ENCODE results near the gene ZNF692.
"Not testable (repeated sequence)": the region's sequence is repeated elsewhere in the genome, so short reads cannot be mapped to it uniquely, and the experiment has no call there.

The ZNF692 gene

DNA sequence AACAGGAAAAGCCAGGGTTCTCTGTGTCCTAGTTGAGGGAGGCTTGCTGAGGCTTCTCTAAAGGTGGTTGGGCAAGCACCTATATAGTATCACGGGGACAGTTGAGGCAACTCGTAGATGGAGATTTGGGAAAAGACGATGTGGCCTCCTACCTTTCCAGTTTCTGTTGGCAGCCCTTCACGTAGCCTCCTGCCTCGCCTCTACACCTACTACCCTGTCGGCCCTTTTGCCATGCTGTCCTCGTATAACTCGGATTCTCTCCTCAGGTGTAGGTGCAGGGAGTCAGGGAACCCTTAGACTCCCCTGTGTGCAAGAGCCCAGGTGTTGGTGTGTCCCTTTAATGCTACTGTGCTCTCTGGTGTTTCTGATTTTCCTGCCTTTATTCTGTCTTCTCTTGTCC is 10.3 kb downstream of the ZNF692 start:
- DNase-seq, result no peak

DNA sequence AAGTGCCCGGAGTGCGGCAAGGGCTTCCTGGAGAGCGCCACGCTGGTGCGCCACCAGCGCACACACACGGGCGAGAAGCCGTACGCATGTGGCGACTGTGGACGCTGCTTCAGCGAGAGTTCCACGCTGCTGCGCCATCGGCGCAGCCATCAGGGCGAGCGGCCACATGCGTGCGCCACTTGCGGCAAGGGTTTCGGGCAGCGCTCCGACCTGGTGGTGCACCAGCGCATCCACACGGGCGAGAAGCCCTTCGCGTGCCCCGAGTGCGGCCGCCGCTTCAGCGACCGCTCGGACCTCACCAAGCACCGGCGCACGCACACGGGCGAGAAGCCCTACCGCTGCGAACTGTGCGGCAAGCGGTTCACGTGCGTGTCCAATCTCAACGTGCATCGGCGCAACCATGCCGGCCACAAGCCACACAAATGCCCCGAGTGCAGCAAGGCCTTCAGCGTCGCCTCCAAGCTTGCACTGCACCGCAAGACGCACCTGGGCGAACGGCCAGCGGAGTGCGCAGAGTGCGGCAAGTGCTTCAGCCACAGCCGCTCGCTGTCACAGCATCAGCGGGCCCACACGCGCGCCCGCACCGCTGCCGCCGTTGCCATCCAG is 10.8 kb downstream of the ZNF692 start:
- no peak for DNase-seq

DNA sequence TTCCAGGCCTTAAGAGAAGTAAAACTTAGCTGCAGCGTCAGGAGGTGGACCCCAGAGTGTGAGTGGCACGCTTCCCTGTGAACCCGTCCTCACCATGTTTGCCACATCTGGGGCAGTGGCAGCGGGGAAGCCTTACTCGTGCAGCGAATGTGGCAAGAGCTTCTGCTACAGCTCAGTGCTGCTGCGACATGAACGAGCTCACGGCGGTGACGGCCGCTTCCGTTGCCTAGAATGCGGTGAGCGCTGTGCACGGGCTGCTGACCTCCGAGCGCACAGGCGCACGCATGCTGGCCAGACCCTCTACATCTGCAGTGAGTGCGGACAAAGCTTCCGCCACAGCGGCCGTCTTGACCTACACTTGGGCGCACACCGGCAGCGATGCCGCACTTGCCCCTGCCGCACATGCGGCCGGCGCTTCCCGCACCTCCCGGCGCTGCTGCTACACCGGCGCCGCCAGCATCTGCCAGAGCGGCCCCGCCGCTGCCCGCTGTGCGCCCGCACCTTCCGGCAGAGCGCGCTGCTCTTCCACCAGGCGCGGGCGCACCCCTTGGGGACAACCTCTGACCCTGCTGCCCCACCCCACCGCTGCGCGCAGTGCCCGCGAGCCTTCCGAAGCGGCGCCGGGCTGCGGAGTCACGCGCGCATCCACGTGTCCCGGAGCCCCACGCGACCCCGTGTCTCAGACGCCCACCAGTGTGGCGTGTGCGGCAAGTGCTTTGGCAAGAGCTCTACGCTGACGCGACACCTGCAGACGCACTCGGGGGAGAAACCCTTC is 11.5 kb downstream of the ZNF692 start:
- no peak for DNase-seq

DNA sequence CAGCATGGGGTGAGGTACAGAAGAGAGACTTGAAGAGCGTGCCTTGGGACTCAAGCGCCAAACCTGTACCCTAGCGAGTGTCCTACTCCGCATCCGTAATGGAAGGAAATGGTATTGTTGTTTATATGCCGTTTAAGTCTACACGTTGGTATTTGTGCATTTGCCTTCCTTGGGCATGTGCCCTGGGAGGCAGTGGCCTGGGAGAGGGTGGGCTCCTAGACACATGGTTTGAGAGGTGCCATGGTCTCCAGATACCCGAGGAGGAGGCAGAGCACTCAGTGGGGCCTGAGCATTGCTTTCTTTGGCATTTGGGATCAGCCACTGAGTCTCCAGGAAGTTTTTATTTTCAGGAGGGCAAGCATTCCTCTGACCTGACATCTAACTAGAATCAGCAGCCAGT is 14.4 kb downstream of the ZNF692 start:
- DNase-seq, result no peak

DNA sequence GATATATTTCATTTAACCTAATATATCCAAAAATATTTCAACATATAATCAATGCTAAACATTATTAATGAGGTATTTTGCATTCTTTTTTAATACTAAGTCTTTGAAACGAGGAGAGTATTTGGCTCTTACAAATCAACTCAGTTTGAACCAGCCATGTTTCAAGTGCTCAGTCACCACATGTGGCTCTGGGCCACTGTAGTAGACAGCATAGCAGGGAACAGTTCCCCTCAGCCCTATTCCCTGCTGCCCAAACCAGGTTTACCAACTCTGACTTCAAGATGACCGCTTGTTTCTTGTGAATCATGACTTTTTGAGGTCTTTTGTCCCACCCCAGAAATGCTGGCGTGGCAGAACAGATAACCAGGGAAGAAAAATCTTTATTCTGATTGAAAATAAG is 15.2 kb downstream of the ZNF692 start:
- DNase-seq, result no peak

DNA sequence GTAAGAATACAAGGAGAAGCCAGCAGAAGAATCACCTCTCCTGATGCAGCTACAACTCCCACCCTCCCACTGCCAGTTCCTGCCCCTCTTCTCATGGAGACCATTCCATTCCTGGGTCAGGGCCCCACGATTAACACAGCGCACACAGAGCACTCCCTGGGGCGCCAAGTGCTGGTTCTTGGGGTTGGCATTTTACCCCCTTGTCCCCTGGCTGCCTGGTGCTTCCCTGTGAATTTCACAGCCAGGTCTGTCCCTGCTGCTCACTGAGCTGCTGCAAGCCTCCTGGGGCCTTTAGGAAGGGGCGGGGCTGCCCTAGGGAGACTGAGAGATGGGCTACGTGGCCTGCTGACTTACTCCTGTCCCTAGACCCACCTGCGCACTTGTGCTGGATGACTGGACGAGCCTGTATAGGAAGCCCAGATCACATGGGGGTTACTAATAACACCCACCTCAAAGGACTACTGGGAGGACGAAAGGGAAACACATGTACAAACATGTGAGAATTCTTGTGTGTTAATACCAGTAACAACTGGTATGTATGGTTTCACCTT is 16.0 kb downstream of the ZNF692 start:
- DNase-seq, result no peak

DNA sequence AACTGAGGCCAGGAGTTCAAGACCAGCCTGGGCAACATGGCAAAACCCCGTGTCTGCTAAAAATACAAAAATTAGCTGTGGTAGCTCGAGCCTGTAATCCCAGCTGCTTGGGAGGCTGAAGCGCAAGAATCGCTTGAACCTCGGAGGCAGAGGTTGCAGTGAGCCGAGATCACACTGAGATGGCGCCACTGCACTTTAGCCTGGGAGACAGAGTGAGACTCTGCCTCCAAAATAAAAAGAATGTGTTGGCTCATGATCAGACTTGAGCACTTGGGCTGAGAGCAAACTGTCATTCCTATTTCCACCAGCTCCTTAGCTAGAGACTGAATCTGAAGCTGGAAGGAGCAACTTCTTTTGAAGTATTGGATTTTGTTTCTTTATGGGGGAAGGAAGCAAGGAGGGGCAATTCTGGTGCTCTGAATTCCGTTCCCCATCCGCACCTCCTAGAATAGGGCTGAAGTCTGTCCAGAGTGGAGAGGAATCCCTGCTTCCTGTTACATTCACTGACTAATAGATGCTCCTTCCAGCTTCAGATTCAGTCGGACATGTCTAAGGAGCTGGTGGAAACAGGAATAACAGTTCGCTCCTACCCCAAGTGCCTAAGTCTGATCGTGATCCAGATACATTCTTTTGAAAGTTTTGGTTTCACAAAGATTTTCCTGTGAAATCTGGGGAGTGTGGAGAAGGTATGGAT is 17.0 kb downstream of the ZNF692 start:
- DNase-seq, result peak; percentile 68

DNA sequence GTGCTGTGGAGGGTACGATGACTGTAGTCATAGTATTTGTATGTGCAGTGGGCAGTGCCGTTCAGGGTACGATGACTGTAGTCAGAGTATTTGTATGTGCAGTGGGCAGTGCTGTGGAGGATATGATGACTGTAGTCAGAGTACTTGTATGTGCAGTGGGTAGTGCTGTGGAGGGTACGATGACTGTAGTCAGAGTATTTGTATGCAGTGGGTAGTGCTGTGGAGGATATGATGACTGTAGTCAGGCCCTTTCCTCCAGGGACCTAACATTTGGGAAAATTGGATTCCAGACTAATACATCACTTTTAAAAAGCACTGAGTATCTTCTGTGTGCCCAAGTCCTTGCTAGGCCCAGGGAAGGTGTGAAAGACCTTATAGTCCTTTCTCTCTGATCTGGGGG is 17.9 kb downstream of the ZNF692 start:
- DNase-seq, result peak; percentile 71

DNA sequence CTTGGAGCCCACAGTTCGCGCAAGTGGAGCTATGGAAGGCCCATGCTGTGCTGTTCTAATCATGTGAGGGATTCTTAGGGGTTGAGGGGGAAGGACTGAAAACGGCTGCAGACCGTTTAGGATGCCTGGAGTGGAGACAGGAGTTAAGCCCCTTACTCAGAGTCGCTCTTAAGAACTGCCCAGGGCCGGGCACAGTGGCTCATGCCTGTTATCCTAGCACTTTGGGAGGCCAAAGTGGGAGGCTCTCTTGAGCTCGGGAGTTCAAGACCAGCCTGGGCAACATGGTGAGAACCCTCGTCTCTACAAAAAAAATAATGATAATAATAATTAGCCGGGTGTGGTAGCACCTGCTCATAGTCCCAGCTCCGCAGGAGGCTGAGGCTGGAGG is 19.7 kb downstream of the ZNF692 start:
- no peak for DNase-seq

DNA sequence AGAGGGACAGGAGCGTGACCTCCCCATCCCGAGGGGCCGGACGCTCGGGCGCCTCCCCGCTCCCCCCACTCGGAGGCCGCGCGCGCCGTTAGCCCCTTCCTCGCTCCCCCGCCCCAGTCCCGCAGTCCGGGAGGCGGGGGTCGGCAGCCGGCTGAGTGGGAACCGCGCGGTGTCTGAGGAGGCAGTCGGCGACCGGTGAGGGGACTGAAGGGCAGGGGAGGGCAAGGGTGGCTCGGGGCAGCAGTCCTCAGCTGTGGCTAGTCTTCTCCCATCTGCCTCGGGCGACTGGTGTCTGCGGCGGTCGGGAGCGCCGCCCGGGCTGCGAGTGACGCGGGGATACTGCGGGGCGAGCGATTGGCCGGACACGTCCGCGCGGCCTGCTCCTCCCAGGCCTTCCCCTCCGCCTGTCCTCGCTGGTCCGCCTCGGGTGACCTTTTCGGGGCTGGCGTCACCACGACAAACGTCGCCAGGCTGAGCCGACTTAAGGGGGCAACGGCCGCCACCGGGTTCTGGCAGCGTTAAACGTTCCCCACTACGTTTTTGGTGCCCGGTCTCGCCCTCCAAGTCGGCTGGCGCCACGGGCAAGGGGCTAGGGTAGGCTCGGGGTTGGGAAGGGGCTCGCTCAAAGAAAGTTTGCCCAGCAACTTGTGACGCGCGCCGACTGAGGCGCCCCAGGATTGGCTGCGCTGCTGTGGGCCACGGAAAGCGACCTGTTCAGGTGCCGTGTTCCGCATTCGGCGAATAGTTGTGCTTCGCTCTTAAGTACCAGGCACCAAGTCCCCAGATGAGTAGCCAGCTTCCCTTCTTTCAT is 20.3 kb downstream of the ZNF692 start:
- DNase-seq, result peak; percentile 87

DNA sequence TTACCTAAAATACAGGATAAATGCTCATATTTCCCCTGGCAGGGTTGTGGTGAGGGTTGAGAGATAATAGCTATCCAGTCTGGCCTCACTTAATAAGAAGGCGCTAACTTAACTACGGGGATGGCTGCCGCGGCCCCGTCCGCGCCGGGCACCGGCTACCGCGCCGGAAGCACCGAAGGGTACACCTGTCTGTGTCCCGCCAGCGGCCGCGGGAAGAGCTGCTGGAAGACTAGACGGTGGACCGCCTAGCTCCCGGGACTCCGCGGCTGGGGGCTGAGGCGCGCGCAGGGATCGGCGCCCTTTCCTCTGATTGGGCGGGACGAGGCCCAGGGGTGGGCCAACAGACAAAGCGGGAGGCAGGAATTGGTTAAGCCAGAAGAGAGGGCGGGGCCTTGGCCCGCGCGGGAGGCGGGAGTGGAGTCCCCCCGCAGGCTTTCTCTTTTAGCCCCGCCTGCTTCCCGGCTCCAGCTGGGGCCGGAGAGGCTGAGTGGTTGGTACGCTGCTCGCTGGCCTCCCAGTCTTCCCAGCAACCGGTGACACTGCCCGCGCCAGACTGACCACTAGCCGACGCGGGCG is 21.0 kb downstream of the ZNF692 start, which contains the start of gene ZNF672:
Gene ZNF672, plus strand, starts transcription at position 444 of the 576 bp plus-strand sequence. CDS start 9,051 bp downstream, outside the sequence.
- DNase-seq, result peak; percentile 98

DNA sequence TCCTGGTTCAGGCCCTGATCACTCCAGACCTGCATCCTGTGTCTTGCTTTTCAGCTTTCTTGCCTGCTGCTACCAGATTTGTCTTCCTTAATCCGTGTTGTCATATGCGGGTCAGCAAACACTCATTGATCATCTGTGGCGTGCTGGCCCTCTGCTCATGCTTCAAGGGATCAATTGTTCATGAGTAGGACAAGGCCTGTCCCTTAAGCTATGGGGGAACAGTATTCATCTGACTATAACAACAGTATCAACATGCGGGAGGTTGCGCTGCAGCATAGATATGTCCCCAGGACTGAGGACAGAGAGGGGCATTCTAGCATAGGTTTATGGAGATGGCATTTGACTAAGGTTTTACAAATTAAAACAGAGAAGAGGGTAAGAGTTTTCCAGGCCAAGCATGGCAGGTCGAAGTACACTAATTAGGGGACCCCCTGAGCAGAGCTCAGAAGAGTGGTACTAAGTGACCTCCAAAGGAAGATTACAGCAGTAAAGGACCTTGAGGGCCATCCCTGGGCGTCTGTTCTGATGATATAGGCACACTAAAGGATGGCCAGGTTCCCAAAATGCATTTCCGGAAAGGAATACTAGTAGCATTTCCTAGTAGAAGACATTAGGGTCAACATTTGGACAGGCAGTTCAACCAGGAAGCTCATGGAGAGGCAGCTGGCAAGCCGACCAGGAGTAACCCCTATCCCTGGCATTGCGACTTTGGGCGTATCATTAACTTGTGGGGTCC is 21.7 kb downstream of the ZNF692 start:
- no peak for DNase-seq

DNA sequence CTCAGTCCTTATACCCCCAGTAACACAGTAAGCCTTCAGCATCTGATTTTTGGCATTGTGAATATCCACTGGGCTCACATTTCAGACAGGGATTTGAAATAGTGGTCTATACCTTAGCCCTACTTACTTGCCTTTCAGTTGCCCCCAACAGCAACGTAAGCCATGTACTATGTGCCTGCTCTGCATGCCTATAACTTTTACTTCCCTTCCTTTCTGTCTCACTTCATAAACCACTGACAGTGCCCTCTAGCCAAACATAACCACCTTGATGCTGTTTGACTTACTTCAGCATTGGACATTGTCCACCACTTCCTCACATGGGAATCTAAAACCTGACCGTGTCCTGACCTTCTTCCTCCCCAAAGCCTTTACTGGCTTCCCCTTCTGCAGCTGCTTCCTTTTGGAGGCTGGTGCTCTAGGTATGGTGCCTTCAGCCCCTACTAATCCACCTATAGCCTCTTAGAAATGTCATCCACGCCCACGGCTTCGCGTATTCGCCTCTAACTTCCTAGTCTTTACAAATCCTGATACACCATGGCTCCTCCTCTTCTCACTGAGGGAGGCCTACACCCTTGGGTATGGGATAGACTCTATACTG is 24.4 kb downstream of the ZNF692 start:
- no peak for DNase-seq

DNA sequence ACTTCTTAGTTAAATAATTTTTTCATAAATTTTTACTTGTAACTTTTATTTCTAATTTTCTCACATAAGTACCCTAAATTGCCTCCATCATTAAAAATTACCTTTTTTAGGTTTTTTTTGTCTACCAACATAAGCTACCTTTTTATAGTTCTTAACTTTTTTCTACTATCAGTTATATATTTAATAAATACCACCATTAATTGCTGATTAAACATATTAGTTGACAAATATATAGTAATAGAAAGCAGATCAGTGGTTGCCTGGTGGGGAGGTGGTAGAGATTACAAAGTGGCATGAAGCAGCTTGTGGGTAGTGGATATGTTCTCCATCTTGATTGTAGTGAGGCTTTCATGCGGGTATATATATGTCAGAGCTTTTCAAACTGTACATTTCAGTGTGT is 27.0 kb downstream of the ZNF692 start:
- DNase-seq, result no peak

DNA sequence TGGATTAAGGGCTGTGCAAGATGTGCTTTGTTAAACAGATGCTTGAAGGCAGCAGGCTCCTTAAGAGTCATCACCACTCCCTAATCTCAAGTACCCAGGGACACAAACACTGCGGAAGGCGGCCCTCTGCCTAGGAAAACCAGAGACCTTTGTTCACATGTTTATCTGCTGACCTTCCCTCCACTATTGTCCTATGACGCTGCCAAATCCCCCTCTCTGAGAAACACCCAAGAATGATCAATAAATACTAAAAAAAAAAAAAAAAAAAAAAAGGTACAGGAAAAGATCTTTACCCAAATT is 28.2 kb downstream of the ZNF692 start:
- DNase-seq, result not testable (repeated sequence)

DNA sequence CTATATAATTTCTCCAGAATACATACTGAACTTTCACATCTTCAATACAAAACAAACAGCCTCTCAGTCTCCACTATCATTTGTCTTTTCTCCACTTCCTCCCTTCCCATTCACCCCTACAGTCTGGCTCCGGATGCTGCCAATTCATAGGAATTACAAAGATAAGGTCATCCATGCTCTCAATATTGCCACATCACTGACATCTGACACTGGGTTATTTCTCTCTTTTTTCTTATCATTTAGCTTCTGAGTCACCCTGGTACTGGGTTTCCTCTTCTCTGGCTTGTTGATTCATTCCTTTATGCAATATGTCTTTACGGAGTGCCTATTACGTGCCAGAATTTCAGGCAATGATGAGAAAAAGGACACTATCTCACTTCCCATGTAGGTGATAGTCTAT is 30.0 kb downstream of the ZNF692 start:
- peak; percentile 44 for DNase-seq

DNA sequence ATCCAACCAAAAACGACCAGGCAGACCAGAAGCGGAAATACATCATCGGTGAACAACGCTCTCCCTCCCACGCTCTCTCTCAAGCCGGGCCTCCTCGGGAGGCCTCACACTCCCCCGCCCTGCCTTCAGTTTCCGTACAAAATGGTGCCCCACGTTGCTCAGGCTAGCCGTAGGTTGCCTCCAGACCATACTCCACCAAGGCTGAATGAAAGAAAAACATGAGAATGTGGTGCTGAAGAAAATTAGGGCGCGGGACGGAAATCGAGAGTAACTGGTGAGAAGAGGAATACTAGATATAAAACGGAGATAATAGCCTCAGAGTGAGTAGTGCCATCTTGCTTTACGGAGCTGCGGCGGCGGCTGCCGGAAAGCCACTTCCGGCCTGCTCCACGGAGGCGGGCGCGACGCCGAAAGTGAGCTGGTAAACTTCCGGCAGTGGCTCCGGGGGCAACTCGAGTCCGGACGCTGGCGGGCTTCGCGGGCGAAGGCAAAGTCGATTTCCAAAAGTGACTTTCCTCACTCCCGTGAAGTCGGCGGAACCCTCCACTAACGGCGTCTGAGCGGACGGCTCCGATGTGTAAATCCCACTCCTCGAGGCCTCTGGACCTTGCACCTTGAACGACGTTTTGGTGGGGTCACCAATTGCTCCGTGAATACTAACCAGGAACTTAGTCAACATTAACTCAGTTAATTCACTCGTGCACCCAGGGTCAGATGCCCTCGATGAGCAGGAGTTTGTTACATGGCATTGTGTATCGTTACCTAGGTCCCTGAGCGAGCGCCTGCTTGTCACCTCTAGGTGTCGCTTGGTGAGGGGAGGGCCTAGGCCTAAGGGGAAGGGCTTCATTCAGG is 32.8 kb downstream of the ZNF692 start, which contains the start of gene SH3BP5L:
Gene SH3BP5L, minus strand, starts transcription at position 7 of the 852 bp plus-strand sequence. CDS start 980 bp downstream, outside the sequence.
- DNase-seq, result peak; percentile 97

DNA sequence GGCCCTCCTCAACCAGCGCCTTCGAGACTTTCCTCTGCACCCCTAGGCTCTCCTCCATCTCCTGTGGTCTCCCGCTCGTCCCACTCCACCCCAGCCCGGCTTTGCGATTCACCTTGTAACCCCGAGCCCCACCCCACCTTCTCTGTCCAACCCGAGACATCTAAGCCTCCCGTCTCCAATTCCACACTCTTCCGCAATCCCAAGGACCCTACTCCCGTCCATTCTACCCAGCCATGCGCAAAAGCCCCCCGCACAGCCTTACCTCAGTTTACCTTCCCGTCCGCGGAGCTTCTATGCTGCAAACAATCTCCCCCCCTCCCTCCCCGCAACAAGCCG is 33.3 kb downstream of the ZNF692 start:
- DNase-seq, result no peak

DNA sequence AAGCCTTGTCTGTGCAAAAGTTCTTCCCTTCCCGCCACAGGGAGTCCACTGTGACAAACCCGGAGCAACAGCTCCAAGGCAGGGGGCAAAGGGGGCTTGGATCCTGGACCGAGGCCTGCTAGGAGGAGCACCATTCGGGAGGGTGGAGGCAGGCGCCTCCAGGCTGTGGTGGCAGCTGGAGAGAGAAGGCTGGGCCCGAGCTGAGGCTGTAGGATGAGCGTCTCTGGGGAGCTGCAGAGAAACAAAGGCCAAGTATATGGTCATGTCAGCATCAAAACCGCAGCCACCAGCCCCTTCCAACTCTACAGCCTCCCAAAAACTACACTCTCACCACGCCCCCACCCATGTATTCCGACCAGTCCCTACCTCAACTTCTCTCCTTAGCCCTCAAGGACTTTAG is 33.7 kb downstream of the ZNF692 start:
- peak; percentile 20 for DNase-seq

DNA sequence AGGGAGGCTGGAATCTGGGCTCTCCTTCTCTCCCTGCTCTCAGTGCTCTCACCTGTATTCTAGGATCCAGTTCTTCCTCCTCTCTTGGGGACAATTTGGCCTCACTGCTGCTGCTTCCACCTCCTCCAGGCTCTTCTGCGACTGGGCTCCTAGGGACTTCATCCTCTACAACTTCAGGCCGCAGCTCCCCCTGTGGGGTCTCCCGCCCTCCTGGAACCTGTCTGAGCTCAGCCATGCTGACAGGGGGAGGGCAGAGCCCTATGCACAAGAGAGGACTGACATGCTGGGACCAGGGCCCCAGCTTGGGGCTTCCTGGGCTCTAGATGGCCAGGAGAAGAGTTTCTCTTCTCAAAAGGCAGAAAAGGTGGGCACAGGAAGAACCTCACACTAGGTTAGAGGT is 34.2 kb downstream of the ZNF692 start:
- no peak for DNase-seq

Measured in fibroblast of skin of back (primary cell).